Measurements from ENCODE around the gene PSORS1C2. TPM values are rescaled to one million over a fixed set of nuclear protein-coding genes. Genes with fewer than 3 reads are reported as not detected.
"Not testable (repeated sequence)": the region's sequence is repeated elsewhere in the genome, so short reads cannot be mapped to it uniquely, and the experiment has no call there.

PSORS1C2 gene
- not detected for total RNA-seq

GRCh38 chr6:31138982-31139381 lies at the start of gene PSORS1C2:
PSORS1C2 (minus strand) TSS chr6:31139066; CDS start chr6:31139026, 40 bp downstream.
- DNase-seq (ENCODE audit: low spot score) = no peak

GRCh38 chr6:31187780-31188194 lies 48.9 kb upstream of the PSORS1C2 start:
- no peak for DNase-seq (ENCODE audit: low spot score)

- peak; percentile 72 for DNase-seq (ENCODE audit: low spot score)
Measured at GRCh38 chr6:31186052-31186734, 47.3 kb upstream of the PSORS1C2 start.

GRCh38 chr6:31185695-31186051 lies 46.8 kb upstream of the PSORS1C2 start:
- not testable (repeated sequence) for DNase-seq (ENCODE audit: low spot score)

- DNase-seq (ENCODE audit: low spot score) = not testable (repeated sequence)
Measured at GRCh38 chr6:31183859-31184258, 45.0 kb upstream of the PSORS1C2 start.

- DNase-seq (ENCODE audit: low spot score) = not testable (repeated sequence)
Measured at GRCh38 chr6:31183287-31183686, 44.4 kb upstream of the PSORS1C2 start.

- DNase-seq (ENCODE audit: low spot score) = peak; percentile 76
Measured at GRCh38 chr6:31180500-31180899, 41.6 kb upstream of the PSORS1C2 start.

GRCh38 chr6:31179896-31180295 lies 41.0 kb upstream of the PSORS1C2 start:
- no peak for DNase-seq (ENCODE audit: low spot score)

GRCh38 chr6:31179042-31179386 lies 40.1 kb upstream of the PSORS1C2 start:
- no peak for DNase-seq (ENCODE audit: low spot score)

- DNase-seq (ENCODE audit: low spot score) = no peak
Measured at GRCh38 chr6:31178143-31179041, 39.5 kb upstream of the PSORS1C2 start.

- DNase-seq (ENCODE audit: low spot score) = no peak
Measured at GRCh38 chr6:31175971-31176370, 37.1 kb upstream of the PSORS1C2 start.

GRCh38 chr6:31174378-31174777 lies 35.5 kb upstream of the PSORS1C2 start:
- no peak for DNase-seq (ENCODE audit: low spot score)

- DNase-seq (ENCODE audit: low spot score) = no peak
Measured at GRCh38 chr6:31173406-31173805, 34.5 kb upstream of the PSORS1C2 start.

GRCh38 chr6:31172973-31173384 lies 34.1 kb upstream of the PSORS1C2 start:
- no peak for DNase-seq (ENCODE audit: low spot score)

GRCh38 chr6:31171931-31172905 lies 33.4 kb upstream of the PSORS1C2 start:
- no peak for DNase-seq (ENCODE audit: low spot score)

- no peak for DNase-seq (ENCODE audit: low spot score)
Measured at GRCh38 chr6:31170987-31171671, 32.3 kb upstream of the PSORS1C2 start.

- DNase-seq (ENCODE audit: low spot score) = no peak
Measured at GRCh38 chr6:31170600-31170881, 31.7 kb upstream of the PSORS1C2 start, which contains the start of gene POU5F1. POU5F1 (minus strand) TSS chr6:31170682; CDS start chr6:31170620, 62 bp downstream.

GRCh38 chr6:31169858-31170599 lies 31.2 kb upstream of the PSORS1C2 start:
- not testable (repeated sequence) for DNase-seq (ENCODE audit: low spot score)

GRCh38 chr6:31169123-31169857 lies 30.4 kb upstream of the PSORS1C2 start:
- peak; percentile 57 for DNase-seq (ENCODE audit: low spot score)

GRCh38 chr6:31168606-31169005 lies 29.7 kb upstream of the PSORS1C2 start:
- no peak for DNase-seq (ENCODE audit: low spot score)

All from ureter (tissue), 1 donor.